NCI-H345 treated with DMSO at 0.1 percent for 48 hours (cell line): ENCODE measurements around the gene SEMA4F.
A peak's percentile ranks its signal among the peaks of the same experiment; 100 is the strongest.
"Not testable (repeated sequence)": the region's sequence is repeated elsewhere in the genome, so short reads cannot be mapped to it uniquely, and the experiment has no call there.

Experiments
- DNase-seq: peaks from one replicate; lab custom pipeline; 2025; ENCODE audit not compliant: unreplicated experiment; lab: John Stamatoyannopoulos, UW

SEMA4F gene

GRCh38 chr2:74653985-74654882, at the start of gene SEMA4F:
TSS of gene SEMA4F (plus strand) at chr2:74654247. CDS start at chr2:74654377, 130 bp downstream.
- DNase-seq = peak; percentile 96

- DNase-seq = no peak
Measured at GRCh38 chr2:74606927-74607326, 47.1 kb upstream of the SEMA4F start.

DNA sequence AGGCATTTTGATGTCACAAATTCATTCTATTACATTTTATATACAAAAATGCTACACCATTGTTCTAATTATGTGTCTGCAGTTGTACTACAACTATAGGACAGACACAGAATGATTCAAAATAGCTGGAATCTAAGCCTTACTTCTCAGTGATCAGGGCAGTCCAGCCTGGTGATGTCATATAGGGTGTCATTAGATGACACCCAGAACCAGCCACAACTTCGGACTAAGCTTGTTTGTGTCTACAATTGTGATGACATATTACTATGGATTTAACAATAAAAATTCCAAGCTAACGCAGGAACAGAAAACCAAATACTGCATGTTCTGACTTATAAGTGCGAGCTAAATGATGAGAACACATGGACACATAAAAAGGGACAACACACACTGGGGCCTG, 36.9 kb upstream of the SEMA4F start:
- DNase-seq = no peak

DNA sequence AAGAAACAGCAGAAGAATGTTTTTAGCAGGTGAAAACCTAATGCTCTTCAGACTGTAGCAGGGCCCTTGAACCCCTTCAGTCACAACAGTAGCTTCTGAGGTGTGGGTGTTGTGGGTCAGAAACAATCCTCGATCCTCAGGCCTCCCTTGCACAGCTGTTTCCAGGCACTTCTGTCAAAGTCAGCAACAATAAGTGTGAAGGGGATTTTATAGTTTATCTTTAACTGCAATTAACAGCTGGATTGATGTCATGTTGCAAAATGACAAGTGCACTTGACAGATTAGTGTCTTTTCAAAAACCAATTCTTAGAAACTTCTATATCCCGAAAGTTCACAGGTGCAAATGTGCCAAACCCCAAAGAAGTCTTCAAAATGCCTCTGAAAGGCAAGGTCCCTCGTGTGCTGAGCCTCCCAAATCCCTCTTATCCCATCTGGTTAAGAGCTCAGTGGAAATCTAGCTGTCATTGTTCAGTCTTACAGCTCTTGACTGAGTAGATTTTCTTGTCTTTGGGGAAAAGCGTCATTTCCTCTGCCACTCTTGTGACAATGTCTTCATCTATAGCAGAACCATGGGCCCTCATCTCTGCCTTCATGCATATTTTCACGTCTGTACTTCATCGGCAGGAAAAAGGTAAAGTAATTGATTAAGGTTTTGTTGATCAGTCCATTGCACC, 35.5 kb upstream of the SEMA4F start:
- DNase-seq = no peak

- DNase-seq = no peak
Measured at GRCh38 chr2:74619651-74620297, 34.3 kb upstream of the SEMA4F start.

DNA sequence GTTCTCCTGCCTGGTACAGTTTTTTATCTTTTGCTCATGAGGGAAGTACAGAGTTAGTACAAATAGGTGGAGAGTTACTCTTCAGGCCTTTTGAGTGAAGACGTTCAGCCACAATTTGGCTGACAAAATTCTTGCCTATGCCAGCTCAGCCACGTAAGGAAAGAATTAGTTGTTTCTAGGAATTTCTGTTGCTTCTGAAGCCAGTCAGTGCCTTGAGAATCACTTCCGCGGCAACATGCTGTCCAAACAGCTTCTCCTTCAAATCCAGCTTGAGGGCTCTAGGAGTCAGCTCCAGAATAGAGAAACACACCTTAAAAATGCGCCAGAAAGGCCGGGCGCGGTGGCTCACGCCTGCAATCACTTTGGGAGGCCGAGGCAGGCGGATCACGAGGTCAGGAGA, 33.4 kb upstream of the SEMA4F start:
- DNase-seq = no peak

DNA sequence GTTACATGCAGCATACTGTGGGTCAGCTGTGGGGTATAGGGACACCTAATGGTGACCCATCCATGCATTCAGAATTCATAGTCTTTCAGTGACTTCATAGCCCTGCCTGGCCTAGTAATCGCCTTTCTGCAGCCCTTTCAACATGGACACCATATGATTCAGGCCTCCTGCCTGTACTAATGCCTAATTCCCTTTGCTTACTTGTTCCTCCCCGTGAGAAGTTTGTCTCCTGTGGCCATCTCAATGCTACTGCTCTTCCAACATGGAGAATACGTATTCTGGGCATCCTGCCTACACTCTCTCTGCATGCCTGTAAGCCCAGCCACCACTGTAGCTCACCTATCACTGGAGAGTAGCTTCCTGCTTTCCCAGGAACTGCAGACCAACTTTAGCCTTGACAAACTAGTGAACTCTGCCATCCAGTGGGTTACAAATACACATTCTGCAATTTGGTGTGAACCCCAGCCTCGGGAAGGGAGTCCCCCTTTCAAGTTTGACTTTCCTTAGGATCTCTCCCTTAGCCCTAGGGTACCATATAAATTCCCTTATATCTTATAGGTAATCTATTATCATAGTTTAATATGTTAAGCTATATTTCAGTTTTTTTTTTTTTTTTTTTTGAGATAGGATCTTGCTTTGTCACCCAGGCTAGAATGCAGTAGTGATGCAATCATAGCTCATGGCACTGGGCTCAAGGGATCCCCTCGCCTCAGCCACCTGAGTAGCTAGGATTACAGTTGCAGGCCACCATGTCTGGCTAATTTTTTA, 28.2 kb upstream of the SEMA4F start:
- no peak for DNase-seq

DNA sequence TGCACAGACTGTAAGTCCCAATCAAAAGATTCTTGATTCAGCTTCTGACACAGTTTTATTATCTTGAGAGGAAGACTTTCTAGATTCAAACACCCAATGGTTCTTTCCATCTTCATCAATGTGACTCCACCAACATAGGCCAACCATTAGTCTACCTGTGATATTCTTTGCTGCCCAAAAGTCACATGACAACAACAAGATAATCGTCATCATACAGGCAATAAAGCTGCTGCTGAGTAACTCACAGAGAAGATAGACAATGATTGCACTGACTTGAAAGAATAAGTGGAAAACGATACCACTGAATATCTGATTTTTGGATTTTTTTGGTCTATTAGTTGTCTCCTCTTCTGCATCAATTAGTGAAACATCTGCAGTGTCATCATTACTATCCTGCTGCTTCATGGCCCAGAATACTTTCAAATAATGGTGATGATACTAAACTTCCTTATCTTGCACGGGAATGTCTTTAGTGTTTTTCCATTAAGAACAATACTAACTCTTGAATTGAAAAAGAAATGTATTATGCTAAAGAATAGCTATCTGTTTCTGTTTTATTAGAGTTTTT, 25.4 kb upstream of the SEMA4F start:
- DNase-seq = no peak

DNA sequence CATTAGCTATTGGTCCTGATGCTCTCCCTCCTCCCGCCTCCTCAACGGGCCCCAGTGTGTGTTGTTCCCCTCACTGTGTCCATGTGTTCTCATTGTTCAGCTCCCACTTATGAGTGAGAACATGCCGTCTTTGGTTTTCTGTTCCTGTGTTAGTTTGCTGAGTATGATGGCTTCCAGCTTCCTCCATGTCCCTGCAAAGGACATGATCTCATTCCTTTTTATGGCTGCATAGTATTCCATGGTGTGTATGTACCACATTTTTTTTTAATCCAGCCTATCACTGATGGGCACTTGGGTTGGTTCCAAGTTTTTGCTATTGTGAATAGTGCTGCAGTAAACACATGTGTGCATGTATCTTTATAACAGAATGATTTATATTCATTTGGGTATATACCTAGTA, 23.6 kb upstream of the SEMA4F start:
- not testable (repeated sequence) for DNase-seq

DNA sequence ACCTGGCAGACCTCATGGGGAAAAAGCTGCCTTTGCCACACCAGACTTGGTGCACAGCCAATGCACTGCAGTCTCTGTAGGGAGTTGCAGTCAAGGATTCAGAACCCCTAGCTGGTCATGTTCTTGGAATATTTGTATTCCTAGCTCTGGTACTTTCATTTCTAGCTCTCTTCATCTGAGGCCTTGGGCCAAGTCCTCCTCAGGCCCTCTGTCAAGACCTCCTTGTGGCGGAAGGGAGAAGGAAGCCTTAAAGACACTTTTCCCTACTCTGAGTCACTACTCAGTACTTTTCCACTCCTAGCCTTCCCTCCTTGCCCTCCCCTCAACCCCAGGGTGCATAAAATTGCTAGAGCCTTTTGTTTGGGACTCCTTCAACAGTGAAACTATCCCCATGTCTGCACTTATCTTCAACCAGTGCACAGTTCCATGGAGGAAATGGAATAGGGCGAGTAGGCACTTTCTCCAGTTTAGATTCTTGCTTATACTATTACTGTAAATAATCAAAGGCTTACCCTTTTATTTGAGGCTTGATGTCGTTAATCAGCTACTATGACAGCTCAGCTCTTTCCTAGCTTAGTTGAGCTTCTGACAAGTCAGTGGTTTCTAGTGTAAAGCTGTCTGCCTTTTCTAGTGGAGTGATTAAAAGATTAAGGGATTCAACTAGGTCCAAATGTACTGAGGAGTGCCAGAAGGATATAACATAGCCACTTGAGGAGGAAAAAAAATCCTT, 21.7 kb upstream of the SEMA4F start:
- no peak for DNase-seq

GRCh38 chr2:74632939-74633312, 21.1 kb upstream of the SEMA4F start:
- no peak for DNase-seq

DNA sequence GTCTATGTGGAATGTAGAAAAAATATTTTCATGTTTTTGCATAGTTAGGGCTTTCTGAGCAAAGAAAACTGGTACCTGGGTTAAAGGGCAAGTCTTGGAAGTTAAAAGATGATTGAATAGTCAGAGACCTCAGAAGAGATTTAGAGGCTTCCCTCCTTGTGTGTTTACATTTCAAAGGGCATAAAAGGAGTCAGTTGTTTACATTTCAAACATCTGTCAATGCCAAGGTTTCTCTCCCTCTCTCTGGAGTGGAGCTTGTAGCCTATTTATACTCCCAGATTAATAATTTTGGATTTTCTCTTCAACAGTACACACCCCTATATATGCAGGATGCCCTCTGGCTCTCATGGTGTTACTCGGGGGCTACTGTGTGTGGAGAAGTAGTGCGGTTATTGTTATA, 14.5 kb upstream of the SEMA4F start:
- no peak for DNase-seq

DNA sequence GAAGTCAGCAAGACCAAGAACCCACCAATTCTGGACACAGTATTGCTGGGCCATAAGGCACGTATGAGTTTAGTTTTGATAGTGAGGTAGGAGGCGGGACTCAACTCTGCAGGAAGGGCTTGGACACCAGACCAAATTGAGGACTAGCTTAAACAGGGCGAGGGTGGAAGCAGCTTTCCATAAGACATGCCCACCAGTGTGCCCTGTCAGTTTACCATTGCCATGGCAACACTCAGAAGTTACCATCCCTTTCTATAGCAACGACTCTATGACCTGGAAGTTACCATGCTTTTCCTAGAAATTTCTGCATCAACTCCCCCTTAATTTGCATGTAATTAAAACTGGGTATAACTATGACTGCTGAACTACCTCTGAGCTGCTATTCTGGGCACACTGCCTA, 8.7 kb upstream of the SEMA4F start:
- DNase-seq = no peak

DNA sequence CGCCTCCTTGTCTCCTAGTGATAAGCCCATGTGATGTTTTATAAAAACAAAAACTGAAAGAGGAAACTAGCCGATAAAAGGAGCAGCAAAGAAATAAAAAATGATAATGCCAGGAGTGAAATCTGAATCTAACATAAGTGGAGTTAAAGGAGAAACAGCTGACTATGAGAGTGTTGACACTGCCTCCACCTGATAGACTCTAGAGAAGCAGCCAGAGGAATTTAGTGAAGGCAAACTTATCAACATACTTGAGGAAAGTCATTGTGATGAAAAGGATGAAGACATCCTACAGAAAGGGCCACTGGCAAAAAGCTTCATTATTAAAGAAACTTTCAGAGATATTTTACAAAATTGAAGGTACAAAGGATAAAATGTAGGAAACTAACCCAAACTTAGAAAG, 7.8 kb upstream of the SEMA4F start:
- DNase-seq = no peak

- no peak for DNase-seq
Measured at GRCh38 chr2:74646834-74647482, 7.1 kb upstream of the SEMA4F start.

GRCh38 chr2:74648009-74648443, 6.0 kb upstream of the SEMA4F start, which contains the start of gene M1AP:
TSS of gene M1AP (minus strand) at chr2:74648330. CDS start at chr2:74640275, 8,055 bp downstream.
- no peak for DNase-seq

DNA sequence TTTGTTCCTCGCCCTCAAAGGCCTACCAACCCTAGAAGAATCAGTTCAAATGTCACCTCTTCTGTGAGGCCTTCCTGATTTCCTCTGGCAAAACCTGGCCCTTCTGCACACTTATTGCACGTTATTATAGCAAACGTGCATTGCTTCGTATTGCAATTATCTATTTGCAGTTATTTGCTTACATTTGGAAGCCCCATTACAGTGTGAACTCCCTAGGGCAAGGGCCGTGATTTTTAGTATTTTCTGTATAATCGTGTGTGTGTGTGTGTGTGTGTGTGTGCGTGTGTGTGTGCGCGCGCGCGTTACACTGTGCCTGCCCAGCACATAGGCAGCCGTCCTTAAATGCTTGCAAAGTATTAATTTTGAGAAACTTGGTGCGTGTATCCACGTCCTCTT, 460 bp upstream of the SEMA4F start:
- no peak for DNase-seq

DNA sequence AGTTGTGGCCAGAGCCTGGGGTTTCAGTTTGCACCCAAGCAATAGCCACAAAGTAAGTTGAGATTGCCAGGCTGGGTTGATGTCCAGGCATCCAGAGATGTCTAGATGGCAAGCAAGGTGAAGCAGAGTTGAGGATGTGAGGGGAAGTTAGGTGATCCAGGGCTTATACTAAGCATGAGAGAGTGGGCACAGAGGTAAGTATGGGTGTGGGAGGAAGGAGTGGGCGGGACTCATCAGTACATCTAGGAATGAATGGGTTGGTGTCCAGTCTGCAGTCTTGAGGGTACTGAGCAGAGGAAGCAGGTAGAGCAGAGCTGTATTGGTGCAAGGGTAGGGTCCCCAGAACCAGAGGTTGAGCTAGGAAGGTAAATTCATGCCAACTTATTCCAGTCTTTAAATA, 1.5 kb downstream of the SEMA4F start:
- DNase-seq = no peak

DNA sequence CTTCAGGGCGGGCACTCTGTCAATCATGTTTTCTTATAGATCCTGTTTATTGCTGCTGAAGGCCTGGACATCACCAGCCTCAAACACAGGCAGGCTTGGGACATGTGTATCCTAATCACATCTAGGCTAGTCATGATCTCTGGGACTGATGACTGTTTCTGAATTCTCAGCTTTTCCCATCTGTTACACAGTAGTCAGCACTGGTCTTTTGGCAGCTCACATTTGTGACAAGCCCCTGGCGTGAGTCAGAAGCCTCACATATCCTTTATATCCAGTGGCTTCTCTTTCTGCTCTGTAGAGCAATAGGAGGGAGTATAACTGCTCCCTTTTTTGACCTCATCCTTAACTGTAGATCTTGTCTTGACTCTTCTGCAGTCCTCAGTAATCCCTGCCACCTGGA, 4.5 kb downstream of the SEMA4F start:
- no peak for DNase-seq

DNA sequence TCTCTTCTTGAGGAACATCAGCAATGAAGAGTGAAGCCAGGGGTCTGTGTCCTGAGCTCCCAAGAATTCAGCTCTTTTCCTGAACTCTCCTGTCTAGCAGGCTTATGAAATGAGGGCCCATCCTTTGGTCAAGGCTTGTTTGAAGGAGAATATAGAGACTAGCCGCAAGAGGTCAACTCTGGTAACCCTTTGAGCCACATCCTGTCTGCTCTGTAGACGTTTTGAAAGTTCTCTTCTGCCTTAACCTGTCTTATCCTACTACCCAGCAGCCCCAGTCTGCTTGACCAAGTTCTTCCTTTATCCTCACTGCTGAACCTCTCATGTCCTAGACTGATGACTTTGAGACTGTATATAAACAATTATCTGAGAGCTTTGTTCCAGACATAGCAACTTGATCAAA, 5.4 kb downstream of the SEMA4F start:
- DNase-seq = no peak
